Measurements from ENCODE around the gene MOGAT1.
A peak's percentile ranks its signal among the peaks of the same experiment; 100 is the strongest.
"Not testable (repeated sequence)": the region's sequence is repeated elsewhere in the genome, so short reads cannot be mapped to it uniquely, and the experiment has no call there.

Gene MOGAT1

DNA sequence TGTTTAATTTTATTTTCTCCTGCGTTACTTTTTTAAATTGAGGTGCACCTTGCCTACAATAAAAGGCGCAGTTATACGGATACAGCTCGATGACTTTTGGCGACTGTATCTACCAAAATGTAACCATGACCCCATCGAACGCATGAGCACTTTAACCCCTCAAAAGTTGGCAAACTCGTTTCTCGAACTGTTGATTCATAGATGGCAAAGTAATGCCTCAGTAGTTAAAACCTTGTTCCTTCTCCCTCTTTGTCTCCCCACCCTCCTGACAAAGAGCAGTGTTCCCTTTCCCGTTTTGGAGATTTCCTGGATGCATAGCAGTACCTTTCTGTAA lies 577 bp downstream of the MOGAT1 start:
- Histone ChIP-seq H3K4me3 (ENCODE audit: extremely low read depth, insufficient read depth, low read length, poor library complexity, severe bottlenecking) (peak overlapping the region; percentile 43), H3K36me3 (ENCODE audit: control insufficient read depth, insufficient read depth, low read length) (no peaks in the 10 kb centered on the region), H3K9me3 (ENCODE audit: control insufficient read depth, low read length) (no peaks in the 10 kb centered on the region), H3K27ac (ENCODE audit: low read depth, low read length, severe bottlenecking) (no peak overlapping the region), H3K4me1 (ENCODE audit: control insufficient read depth, insufficient read depth, low read length, poor library complexity, severe bottlenecking) (no peaks in the 10 kb centered on the region)
- 26 to 45% methylated on average over 10 of the region's 10 CpGs for WGBS, 2 experiments (ENCODE audit: insufficient coverage in 2 of 2)

DNA sequence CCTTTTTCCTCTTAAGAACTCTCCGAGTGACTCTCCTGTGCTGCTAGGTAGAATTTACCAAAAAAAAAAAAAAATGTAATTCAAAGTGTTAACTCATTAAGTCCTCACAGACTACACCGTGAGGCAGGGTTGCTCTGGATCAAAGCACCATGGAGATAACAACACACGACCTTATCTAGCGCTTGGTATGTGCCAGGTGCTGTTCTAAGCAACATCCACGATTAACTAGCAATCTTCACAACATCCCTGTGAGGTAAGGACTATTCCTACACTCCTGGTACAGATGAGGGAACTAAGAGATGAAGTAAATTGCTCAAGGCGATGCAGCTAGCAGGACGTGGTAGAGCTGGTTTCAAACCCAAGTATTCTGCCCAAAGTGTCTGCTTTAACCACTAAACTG lies 1.8 kb downstream of the MOGAT1 start:
- H3K36me3 ChIP-seq (ENCODE audit: control insufficient read depth, insufficient read depth, low read length), result no peaks in the 10 kb centered on the region
- H3K9me3 ChIP-seq (ENCODE audit: control insufficient read depth, low read length), result no peaks in the 10 kb centered on the region
- no peak overlapping the region for H3K4me3 ChIP-seq (ENCODE audit: extremely low read depth, insufficient read depth, low read length, poor library complexity, severe bottlenecking)
- 94 to 96% methylated on average over 3 to 5 of the region's 7 CpGs for WGBS, 2 experiments (ENCODE audit: insufficient coverage in 2 of 2)
- H3K4me1 ChIP-seq (ENCODE audit: control insufficient read depth, insufficient read depth, low read length, poor library complexity, severe bottlenecking), result peaks cover 7% of the 10 kb centered on the region
- H3K27ac ChIP-seq (ENCODE audit: low read depth, low read length, severe bottlenecking), result no peak overlapping the region

DNA sequence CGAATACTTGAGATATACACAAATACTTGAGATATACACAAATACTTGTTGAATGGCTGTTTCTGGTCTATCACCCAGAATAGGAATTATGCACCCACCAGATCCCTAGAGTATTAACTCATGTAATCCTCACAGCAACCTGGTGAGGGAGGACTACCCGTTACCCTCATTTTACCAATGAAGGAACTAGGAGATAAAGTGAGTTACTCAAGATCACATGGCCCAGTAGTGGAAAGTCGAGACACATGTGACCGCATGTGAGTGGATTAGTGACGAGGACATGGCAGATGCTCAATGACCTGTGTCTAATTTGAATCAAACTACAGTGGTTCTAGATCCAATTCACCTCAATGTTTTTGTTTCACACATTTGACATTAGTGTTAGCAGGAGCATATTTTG lies 2.4 kb downstream of the MOGAT1 start:
- no peak overlapping the region for H3K27ac ChIP-seq (ENCODE audit: low read depth, low read length, severe bottlenecking)
- H3K4me3 ChIP-seq (ENCODE audit: extremely low read depth, insufficient read depth, low read length, poor library complexity, severe bottlenecking), result no peak overlapping the region
- no peaks in the 10 kb centered on the region for H3K9me3 ChIP-seq (ENCODE audit: control insufficient read depth, low read length)
- peaks cover 7% of the 10 kb centered on the region for H3K4me1 ChIP-seq (ENCODE audit: control insufficient read depth, insufficient read depth, low read length, poor library complexity, severe bottlenecking)
- no peaks in the 10 kb centered on the region for H3K36me3 ChIP-seq (ENCODE audit: control insufficient read depth, insufficient read depth, low read length)
- WGBS, 2 experiments (ENCODE audit: insufficient coverage in 2 of 2), result 86 to 100% methylated on average over 3 of the region's 5 CpGs

DNA sequence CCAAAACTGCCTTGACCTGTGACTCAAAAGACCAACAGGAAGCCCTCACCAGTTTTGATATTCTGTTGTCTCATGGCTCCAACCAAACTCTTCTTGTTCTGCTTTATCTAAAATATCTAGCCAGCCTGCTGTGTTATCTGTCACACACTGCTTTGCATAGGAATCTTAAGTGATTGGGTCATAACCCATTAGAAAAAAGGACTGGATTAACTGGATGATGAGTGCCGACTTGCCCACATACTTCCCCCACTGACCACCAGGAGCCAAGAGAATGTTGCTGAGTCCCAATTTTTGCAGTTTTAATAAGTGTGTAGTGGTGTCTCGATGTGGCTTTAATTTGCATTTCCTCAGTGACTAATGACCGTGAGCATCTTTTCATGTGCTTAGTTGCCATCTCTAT lies 6.5 kb downstream of the MOGAT1 start:
- Histone ChIP-seq H3K27ac (ENCODE audit: low read depth, low read length, severe bottlenecking) (no peak overlapping the region), H3K36me3 (ENCODE audit: control insufficient read depth, insufficient read depth, low read length) (no peaks in the 10 kb centered on the region), H3K4me3 (ENCODE audit: extremely low read depth, insufficient read depth, low read length, poor library complexity, severe bottlenecking) (no peak overlapping the region), H3K4me1 (ENCODE audit: control insufficient read depth, insufficient read depth, low read length, poor library complexity, severe bottlenecking) (peaks cover 7% of the 10 kb centered on the region), H3K9me3 (ENCODE audit: control insufficient read depth, low read length) (no peaks in the 10 kb centered on the region)
- WGBS, 2 experiments (ENCODE audit: insufficient coverage in 2 of 2), result 100% methylated on average over 2 of the region's 3 CpGs; no CpG with 5 or more reads in 1 of the 2 experiments

DNA sequence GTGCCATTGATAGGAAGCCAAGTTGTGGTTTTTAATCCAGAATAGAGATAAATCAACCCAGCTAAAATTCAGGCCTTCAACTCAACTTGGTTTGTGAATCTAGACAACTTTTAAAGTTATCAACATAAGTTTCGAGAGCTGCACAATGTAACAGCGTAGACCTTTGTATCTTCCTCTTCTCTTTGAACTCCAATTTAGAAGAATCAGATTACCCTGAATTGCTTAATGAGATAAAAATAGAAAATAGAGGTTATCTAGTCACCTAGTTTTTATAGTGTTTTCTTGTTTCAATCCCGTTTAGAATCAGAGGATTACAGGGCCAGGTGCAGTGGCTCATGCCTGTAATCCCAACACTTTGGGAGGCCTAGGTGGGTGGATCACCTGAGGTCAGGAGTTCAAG lies 12.3 kb downstream of the MOGAT1 start:
- H3K27ac ChIP-seq (ENCODE audit: low read depth, low read length, severe bottlenecking), result no peak overlapping the region
- H3K4me3 ChIP-seq (ENCODE audit: extremely low read depth, insufficient read depth, low read length, poor library complexity, severe bottlenecking), result no peak overlapping the region
- WGBS, 2 experiments (ENCODE audit: insufficient coverage in 2 of 2), result 83 to 90% methylated on average over 1 to 3 of the region's 3 CpGs
- peaks cover 3% of the 10 kb centered on the region for H3K4me1 ChIP-seq (ENCODE audit: control insufficient read depth, insufficient read depth, low read length, poor library complexity, severe bottlenecking)
- no peaks in the 10 kb centered on the region for H3K9me3 ChIP-seq (ENCODE audit: control insufficient read depth, low read length)
- H3K36me3 ChIP-seq (ENCODE audit: control insufficient read depth, insufficient read depth, low read length), result no peaks in the 10 kb centered on the region

DNA sequence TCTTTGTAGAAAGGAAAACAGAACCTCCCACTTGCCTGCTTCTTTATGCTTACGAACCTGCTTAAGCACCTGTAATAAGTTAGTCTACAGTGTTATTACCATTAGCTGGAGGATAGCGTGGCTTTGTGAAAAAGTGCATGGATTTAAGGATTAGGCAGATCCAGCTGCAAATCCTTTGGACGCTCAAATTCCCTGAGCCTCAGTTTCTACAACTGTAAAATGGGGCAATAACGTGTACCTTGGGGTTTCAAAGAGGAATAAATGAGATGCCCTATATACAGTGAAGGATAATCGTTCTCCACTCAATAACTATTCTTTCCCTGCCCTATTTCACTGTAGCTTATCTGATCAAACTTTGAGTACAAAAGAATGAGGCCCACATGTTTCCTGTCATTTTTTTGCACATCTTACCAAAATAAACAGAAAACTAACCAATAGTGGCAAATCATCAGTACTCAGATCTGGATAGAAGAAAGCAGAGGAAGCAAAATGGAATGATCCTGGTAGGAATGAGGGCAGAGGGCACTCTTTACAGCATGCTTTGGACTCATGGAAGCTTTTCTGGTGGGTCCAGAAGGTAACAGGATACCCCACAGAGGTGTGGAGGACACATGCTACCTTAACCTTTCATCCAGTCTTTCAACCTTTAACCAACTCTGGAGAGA lies 14.8 kb downstream of the MOGAT1 start:
- H3K27ac ChIP-seq (ENCODE audit: low read depth, low read length, severe bottlenecking), result no peak overlapping the region
- 95% methylated on average over 2 of the region's 5 CpGs; no CpG with 5 or more reads in 1 of the 2 experiments for WGBS, 2 experiments (ENCODE audit: insufficient coverage in 2 of 2)
- H3K9me3 ChIP-seq (ENCODE audit: control insufficient read depth, low read length), result no peaks in the 10 kb centered on the region
- peaks cover 4% of the 10 kb centered on the region for H3K4me1 ChIP-seq (ENCODE audit: control insufficient read depth, insufficient read depth, low read length, poor library complexity, severe bottlenecking)
- no peak overlapping the region for H3K4me3 ChIP-seq (ENCODE audit: extremely low read depth, insufficient read depth, low read length, poor library complexity, severe bottlenecking)
- H3K36me3 ChIP-seq (ENCODE audit: control insufficient read depth, insufficient read depth, low read length), result no peaks in the 10 kb centered on the region

DNA sequence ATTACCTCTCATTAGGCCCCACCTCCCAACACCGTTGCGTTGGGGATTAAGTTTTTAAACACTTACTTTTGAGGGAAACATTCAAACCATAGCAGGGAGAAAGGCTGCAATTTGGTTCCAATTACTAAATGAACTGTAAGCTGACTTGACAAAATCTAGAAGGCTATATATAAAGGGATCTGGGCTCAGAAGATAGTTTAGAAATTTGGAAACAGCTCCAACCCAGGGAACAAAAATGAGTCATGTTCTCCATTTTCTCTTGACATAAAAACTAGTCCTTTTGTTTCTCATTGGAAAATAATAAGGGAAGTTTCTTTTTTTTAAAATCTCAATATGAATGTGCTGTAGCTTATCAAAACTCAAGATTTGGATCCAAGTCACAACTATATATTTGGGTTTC lies 17.5 kb downstream of the MOGAT1 start:
- Histone ChIP-seq H3K36me3 (ENCODE audit: control insufficient read depth, insufficient read depth, low read length) (no peaks in the 10 kb centered on the region), H3K9me3 (ENCODE audit: control insufficient read depth, low read length) (no peaks in the 10 kb centered on the region), H3K4me1 (ENCODE audit: control insufficient read depth, insufficient read depth, low read length, poor library complexity, severe bottlenecking) (peaks cover 4% of the 10 kb centered on the region), H3K4me3 (ENCODE audit: extremely low read depth, insufficient read depth, low read length, poor library complexity, severe bottlenecking) (no peak overlapping the region), H3K27ac (ENCODE audit: low read depth, low read length, severe bottlenecking) (no peak overlapping the region)
- no CpG with 5 or more reads among the region's 2 CpGs for WGBS, 2 experiments (ENCODE audit: insufficient coverage in 2 of 2)

DNA sequence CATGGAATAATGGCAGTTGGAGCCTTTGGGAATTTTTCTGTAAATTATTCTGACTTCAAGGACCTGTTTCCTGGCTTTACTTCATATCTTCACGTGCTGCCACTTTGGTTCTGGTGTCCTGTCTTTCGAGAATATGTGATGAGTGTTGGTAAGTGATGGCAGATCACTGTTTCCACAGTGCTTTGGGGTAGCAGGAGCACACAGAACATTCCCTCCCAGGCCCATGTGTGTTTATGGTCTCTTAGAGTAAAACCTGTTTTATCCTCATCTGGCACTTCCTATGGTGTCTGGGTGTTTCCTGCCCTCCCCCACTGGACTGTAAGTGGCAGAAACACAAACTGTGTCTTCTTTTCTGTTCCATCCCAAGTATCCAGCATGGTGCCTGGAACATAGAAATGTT lies 17.9 kb downstream of the MOGAT1 start:
- Histone ChIP-seq H3K4me1 (ENCODE audit: control insufficient read depth, insufficient read depth, low read length, poor library complexity, severe bottlenecking) (peaks cover 4% of the 10 kb centered on the region), H3K36me3 (ENCODE audit: control insufficient read depth, insufficient read depth, low read length) (no peaks in the 10 kb centered on the region), H3K9me3 (ENCODE audit: control insufficient read depth, low read length) (no peaks in the 10 kb centered on the region), H3K27ac (ENCODE audit: low read depth, low read length, severe bottlenecking) (no peak overlapping the region), H3K4me3 (ENCODE audit: extremely low read depth, insufficient read depth, low read length, poor library complexity, severe bottlenecking) (no peak overlapping the region)
- 100% methylated on average over 1 of the region's 2 CpGs; no CpG with 5 or more reads in 1 of the 2 experiments for WGBS, 2 experiments (ENCODE audit: insufficient coverage in 2 of 2)

DNA sequence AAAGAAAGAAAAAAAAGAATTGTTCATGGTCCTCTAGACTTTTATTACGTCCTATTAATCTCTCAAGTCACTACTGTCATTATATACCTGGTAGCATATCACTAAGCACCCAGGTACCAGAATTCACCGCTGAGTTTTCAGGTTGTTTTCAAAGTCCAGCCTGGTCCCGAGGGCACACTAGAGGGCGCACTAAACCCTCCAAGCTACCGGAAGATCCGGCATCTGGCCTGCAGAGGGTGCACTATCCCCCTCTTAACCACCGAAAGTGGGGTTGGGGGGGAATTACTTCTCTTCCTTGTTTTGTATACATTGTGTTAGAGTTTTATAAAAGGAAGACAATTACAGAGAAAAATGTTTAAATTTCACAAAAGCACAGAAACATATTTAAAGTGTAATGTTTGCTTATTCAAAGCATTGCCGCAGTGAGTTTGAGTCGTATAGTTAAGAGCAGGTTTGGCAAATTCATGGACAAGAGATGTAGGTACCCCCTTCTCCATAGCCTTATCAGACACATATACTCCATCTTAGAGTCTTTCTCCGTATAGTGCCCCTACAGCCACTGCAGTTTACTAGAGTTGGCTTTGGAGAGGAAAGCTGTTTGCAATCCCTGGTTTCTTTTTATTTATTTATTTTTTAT lies 19.2 kb downstream of the MOGAT1 start:
- WGBS, 2 experiments (ENCODE audit: insufficient coverage in 2 of 2), result 9% methylated on average over 4 of the region's 10 CpGs; no CpG with 5 or more reads in 1 of the 2 experiments
- H3K4me1 ChIP-seq (ENCODE audit: control insufficient read depth, insufficient read depth, low read length, poor library complexity, severe bottlenecking), result peaks cover 4% of the 10 kb centered on the region
- no peak overlapping the region for H3K27ac ChIP-seq (ENCODE audit: low read depth, low read length, severe bottlenecking)

DNA sequence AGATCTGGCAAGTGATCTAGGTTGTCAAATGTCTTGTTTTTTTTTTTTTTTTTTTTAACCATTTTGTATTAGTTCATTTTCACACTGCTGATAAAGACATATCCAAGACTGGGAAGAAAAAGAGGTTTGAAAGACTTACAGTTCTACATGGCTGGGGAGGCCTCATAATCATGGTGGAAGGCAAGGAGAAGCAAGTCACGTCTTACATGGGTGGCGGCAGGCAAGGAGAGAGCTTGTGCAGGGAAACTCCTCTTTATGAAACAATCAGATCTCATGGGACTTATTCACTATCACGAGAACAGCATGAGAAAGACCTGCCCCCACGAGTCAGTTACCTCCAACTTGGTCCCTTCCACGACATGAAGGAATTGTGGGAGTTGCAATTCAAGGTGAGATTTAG lies 22.0 kb downstream of the MOGAT1 start:
- H3K27ac ChIP-seq (ENCODE audit: low read depth, low read length, severe bottlenecking); H3K9me3 ChIP-seq (ENCODE audit: control insufficient read depth, low read length); H3K4me1 ChIP-seq (ENCODE audit: control insufficient read depth, insufficient read depth, low read length, poor library complexity, severe bottlenecking); H3K36me3 ChIP-seq (ENCODE audit: control insufficient read depth, insufficient read depth, low read length); H3K4me3 ChIP-seq (ENCODE audit: extremely low read depth, insufficient read depth, low read length, poor library complexity, severe bottlenecking): not testable (repeated sequence)
- WGBS, 2 experiments (ENCODE audit: insufficient coverage in 2 of 2), result 87 to 95% methylated on average over 2 to 4 of the region's 5 CpGs

More for the DNA sequence above, 19.2 kb downstream of the MOGAT1 start:
- Histone ChIP-seq H3K4me3 (ENCODE audit: extremely low read depth, insufficient read depth, low read length, poor library complexity, severe bottlenecking) (no peak overlapping the region), H3K9me3 (ENCODE audit: control insufficient read depth, low read length) (no peaks in the 10 kb centered on the region), H3K36me3 (ENCODE audit: control insufficient read depth, insufficient read depth, low read length) (no peaks in the 10 kb centered on the region)

DNA sequence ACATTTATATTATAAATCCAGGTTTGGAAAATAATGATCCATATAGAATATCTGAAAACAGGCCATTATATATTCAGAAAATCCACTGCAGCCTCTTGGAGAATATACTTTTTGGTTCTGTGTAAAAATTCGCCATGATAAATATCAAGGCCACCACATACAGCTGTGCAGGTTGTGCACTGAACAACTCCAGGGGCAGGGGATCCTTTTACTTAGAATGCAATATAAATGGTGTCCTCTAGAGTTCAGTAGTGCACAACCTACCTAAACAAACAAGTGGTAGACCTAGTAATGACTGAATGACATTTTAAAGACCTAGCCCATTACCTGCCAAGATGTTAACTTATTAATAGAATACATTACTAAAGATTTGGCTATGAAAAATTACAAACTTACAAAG lies 22.4 kb downstream of the MOGAT1 start:
- Histone ChIP-seq H3K4me1 (ENCODE audit: control insufficient read depth, insufficient read depth, low read length, poor library complexity, severe bottlenecking) (peaks cover 7% of the 10 kb centered on the region), H3K27ac (ENCODE audit: low read depth, low read length, severe bottlenecking) (no peak overlapping the region), H3K9me3 (ENCODE audit: control insufficient read depth, low read length) (no peaks in the 10 kb centered on the region), H3K4me3 (ENCODE audit: extremely low read depth, insufficient read depth, low read length, poor library complexity, severe bottlenecking) (no peak overlapping the region), H3K36me3 (ENCODE audit: control insufficient read depth, insufficient read depth, low read length) (no peaks in the 10 kb centered on the region)
- no CpG with 5 or more reads among the region's 1 CpG for WGBS, 2 experiments (ENCODE audit: insufficient coverage in 2 of 2)
